SK-N-SH treated with all-trans-retinoic acid at 6 μM for 48 hours (cell line): ENCODE measurements around the gene UBE3C.

ENCODE experiments used
- ATAC-seq: fragments of 200-7000 bp; cut with Tn5 transposase; 3 replicates; pipeline ENCODE4 v1.9.1; 2020; ENCODE audit warnings: mild to moderate bottlenecking, moderate library complexity
- ARNTL ChIP-seq: fragments of 450-650 bp; formaldehyde crosslinking; IDR thresholded peaks from 2 replicates; pipeline ENCODE4 v1.5.0; 2020; ENCODE audit warnings: low read depth, mild to moderate bottlenecking, moderate library complexity, borderline replicate concordance
- BACH2 ChIP-seq: fragments of 250-450 bp; sonication (Bioruptor Pico); IDR thresholded peaks from 2 replicates; pipeline ENCODE4 v1.9.0; 2021; ENCODE audit warnings: mild to moderate bottlenecking, borderline replicate concordance
- CREB5 ChIP-seq: fragments of 250-450 bp; sonication (Bioruptor Pico); IDR thresholded peaks from 2 replicates; pipeline ENCODE4 v1.5.1; 2020; ENCODE audit warnings: low read depth, mild to moderate bottlenecking, moderate library complexity
- CSDC2 ChIP-seq: fragments of 250-450 bp; sonication (Bioruptor Pico); IDR thresholded peaks from 2 replicates; pipeline ENCODE4 v1.5.0; 2020; ENCODE audit warnings: mild to moderate bottlenecking, moderate library complexity
- CSRNP3 ChIP-seq: fragments of 250-450 bp; sonication (Bioruptor Pico); IDR thresholded peaks from 2 replicates; pipeline ENCODE4 v1.5.1; 2021; ENCODE audit warnings: mild to moderate bottlenecking, moderate library complexity
- ESRRG ChIP-seq: fragments of 250-450 bp; sonication (Bioruptor Pico); IDR thresholded peaks from 2 replicates; pipeline ENCODE4 v1.6.1; 2021; ENCODE audit warnings: mild to moderate bottlenecking
- GLIS3 ChIP-seq: fragments of 250-450 bp; sonication (Bioruptor Pico); IDR thresholded peaks from 2 replicates; pipeline ENCODE4 v1.5.0; 2020; ENCODE audit warnings: mild to moderate bottlenecking, moderate library complexity
- ISL1 ChIP-seq: fragments of 250-450 bp; sonication (Bioruptor Pico); IDR thresholded peaks from 2 replicates; pipeline ENCODE4 v2.1.2; 2022; ENCODE audit warnings: mild to moderate bottlenecking, moderate library complexity
- OSR1 ChIP-seq: fragments of 250-450 bp; sonication (Bioruptor Pico); IDR thresholded peaks from 2 replicates; pipeline ENCODE4 v1.8.0; 2022; ENCODE audit warnings: moderate library complexity, mild to moderate bottlenecking, inconsistent platforms
- POU6F1 ChIP-seq: fragments of 250-450 bp; sonication (Bioruptor Pico); IDR thresholded peaks from 2 replicates; pipeline ENCODE4 v1.8.0; 2021; ENCODE audit warnings: low read depth, mild to moderate bottlenecking, moderate library complexity, borderline replicate concordance
- PPARA ChIP-seq: fragments of 250-450 bp; sonication (Bioruptor Pico); IDR thresholded peaks from 2 replicates; pipeline ENCODE4 v1.5.0; 2020; ENCODE audit warnings: mild to moderate bottlenecking, borderline replicate concordance
- RARB ChIP-seq: fragments of 250-450 bp; sonication (Bioruptor Pico); IDR thresholded peaks from 2 replicates; pipeline ENCODE4 v1.8.0; 2021; ENCODE audit warnings: mild to moderate bottlenecking, moderate library complexity
- SNAI2 ChIP-seq: fragments of 250-450 bp; sonication (Bioruptor Pico); IDR thresholded peaks from 2 replicates; pipeline ENCODE4 v1.5.0; 2020; ENCODE audit warnings: mild to moderate bottlenecking, moderate library complexity
- TCF4 ChIP-seq: fragments of 250-450 bp; sonication (Bioruptor Pico); IDR thresholded peaks from 2 replicates; pipeline ENCODE4 v1.8.0; 2021; ENCODE audit warnings: mild to moderate bottlenecking, moderate library complexity, borderline replicate concordance
- TOX ChIP-seq: fragments of 250-450 bp; sonication (Bioruptor Pico); IDR thresholded peaks from 2 replicates; pipeline ENCODE4 v1.8.0; 2021; ENCODE audit warnings: mild to moderate bottlenecking, moderate library complexity, borderline replicate concordance
- TSHZ2 ChIP-seq: fragments of 250-450 bp; sonication (Bioruptor Pico); IDR thresholded peaks from 2 replicates; pipeline ENCODE4 v1.5.0; 2020; ENCODE audit warnings: mild to moderate bottlenecking, moderate library complexity
- ZC3H10 ChIP-seq: fragments of 250-450 bp; sonication (Bioruptor Pico); IDR thresholded peaks from 2 replicates; pipeline ENCODE4 v1.5.1; 2021; ENCODE audit warnings: mild to moderate bottlenecking, moderate library complexity
- ZFP3 ChIP-seq: fragments of 250-450 bp; sonication (Bioruptor Pico); IDR thresholded peaks from 2 replicates; pipeline ENCODE4 v1.5.0; 2020; ENCODE audit warnings: mild to moderate bottlenecking, moderate library complexity
- ZFP30 ChIP-seq: fragments of 450-650 bp; formaldehyde crosslinking; IDR thresholded peaks from 2 replicates; pipeline ENCODE4 v1.5.0; 2022; ENCODE audit warnings: mild to moderate bottlenecking, moderate library complexity
- ZNF565 ChIP-seq: fragments of 450-650 bp; formaldehyde crosslinking; conservative IDR thresholded peaks from 2 replicates; pipeline ENCODE4 v1.5.0; 2020; ENCODE audit warnings: low read depth, mild to moderate bottlenecking, moderate library complexity
- ZNF70 ChIP-seq: fragments of 450-650 bp; formaldehyde crosslinking; IDR thresholded peaks from 2 replicates; pipeline ENCODE4 v1.5.0; 2020; ENCODE audit warnings: mild to moderate bottlenecking, moderate library complexity
- ZNF8 ChIP-seq: fragments of 450-650 bp; formaldehyde crosslinking; IDR thresholded peaks from 2 replicates; pipeline ENCODE4 v1.5.0; 2020; ENCODE audit warnings: mild to moderate bottlenecking, moderate library complexity
- TF ChIP-seq, protein P1 (sequence below): fragments of 250-450 bp; sonication (Bioruptor Pico); IDR thresholded peaks from 2 replicates; pipeline ENCODE4 v1.8.0; 2020; ENCODE audit warnings: mild to moderate bottlenecking, moderate library complexity, borderline replicate concordance

The UBE3C gene

DNA sequence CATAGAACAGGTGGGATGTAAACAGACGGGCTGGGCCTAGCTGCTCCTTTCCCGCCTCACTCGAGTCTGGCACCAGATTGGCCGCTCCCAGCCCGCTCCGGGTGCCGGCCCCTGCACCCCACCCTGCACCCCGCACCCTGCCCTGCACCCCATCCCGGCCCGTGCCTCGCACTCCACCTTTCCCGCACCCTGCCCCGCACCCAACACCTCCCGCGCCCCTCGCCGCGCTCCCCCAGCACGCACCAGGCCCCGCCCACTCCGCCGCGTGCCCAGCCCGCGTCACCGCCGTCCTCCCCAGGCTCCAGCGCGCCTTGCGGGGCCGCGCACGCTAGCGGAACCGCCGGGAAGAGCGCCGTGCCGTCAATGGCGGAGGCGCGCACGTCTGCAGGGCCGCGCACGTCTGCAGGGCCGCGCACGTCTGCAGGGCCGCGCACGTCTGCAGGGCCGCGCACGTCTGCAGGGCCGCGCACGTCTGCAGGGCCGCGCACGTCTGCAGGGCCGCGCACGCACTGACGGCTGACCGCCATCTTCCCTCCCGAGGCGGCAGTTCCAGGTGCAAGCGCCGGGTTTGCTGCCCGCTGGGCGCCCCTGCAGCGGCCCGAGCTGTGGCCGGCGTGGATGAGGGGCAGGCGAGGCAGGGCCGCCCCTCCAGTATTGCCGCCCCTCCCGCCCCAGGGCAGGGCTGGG is at the start of gene UBE3C:
UBE3C (plus strand) TSS at position 503 of the 687 bp plus-strand sequence. CDS start 347 bp downstream, outside the sequence.
- peak; percentile 86 for ATAC-seq
- TF ChIP-seq ZNF8 (peak; percentile 58; the same call in 1 of the 2 replicates), OSR1 (CRISPR knock-in tag) (peak; percentile 95), ZC3H10 (peak; percentile 83), ESRRG (CRISPR knock-in tag) (0 out of 2 replicates have a peak, but pooled peaks have one; percentile 55), ZFP30 (CRISPR knock-in tag) (peak; percentile 68; the same call in 1 of the 2 replicates), ZNF565 (peak; percentile 98), RARB (CRISPR knock-in tag) (no peak), GLIS3 (peak; percentile 65; the same call in 1 of the 2 replicates), CSDC2 (CRISPR knock-in tag) (peak; percentile 99), ISL1 (CRISPR knock-in tag) (no peak; the same call in none of the 2 replicates), POU6F1 (CRISPR knock-in tag) (no peak), PPARA (CRISPR knock-in tag) (peak; percentile 96), CSRNP3 (CRISPR knock-in tag) (no peak), BACH2 (CRISPR knock-in tag) (peak; percentile 94), TOX (no peak), ZNF70 (CRISPR knock-in tag) (peak; percentile 91), CREB5 (CRISPR knock-in tag) (no peak), SNAI2 (peak; percentile 99), TCF4 (CRISPR knock-in tag) (no peak), ZFP3 (peak; percentile 95), ARNTL (CRISPR knock-in tag) (peak; percentile 84; the same call in 1 of the 2 replicates), TSHZ2 (peak; percentile 100)
- TF ChIP-seq, protein P1, sequence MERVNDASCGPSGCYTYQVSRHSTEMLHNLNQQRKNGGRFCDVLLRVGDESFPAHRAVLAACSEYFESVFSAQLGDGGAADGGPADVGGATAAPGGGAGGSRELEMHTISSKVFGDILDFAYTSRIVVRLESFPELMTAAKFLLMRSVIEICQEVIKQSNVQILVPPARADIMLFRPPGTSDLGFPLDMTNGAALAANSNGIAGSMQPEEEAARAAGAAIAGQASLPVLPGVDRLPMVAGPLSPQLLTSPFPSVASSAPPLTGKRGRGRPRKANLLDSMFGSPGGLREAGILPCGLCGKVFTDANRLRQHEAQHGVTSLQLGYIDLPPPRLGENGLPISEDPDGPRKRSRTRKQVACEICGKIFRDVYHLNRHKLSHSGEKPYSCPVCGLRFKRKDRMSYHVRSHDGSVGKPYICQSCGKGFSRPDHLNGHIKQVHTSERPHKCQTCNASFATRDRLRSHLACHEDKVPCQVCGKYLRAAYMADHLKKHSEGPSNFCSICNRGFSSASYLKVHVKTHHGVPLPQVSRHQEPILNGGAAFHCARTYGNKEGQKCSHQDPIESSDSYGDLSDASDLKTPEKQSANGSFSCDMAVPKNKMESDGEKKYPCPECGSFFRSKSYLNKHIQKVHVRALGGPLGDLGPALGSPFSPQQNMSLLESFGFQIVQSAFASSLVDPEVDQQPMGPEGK (CRISPR knock-in tag): peak; percentile 82

- no peak for TF ChIP-seq PPARA (CRISPR knock-in tag)
- no peak for TF ChIP-seq TCF4 (CRISPR knock-in tag)
- no peak for ATAC-seq
Observed at GRCh38 chr7:157089100-157089610, 49.6 kb upstream of the UBE3C start.
